ENCODE results near the gene DCAF4.
"Not testable (repeated sequence)": the region's sequence is repeated elsewhere in the genome, so short reads cannot be mapped to it uniquely, and the experiment has no call there.

DCAF4 gene

DNA sequence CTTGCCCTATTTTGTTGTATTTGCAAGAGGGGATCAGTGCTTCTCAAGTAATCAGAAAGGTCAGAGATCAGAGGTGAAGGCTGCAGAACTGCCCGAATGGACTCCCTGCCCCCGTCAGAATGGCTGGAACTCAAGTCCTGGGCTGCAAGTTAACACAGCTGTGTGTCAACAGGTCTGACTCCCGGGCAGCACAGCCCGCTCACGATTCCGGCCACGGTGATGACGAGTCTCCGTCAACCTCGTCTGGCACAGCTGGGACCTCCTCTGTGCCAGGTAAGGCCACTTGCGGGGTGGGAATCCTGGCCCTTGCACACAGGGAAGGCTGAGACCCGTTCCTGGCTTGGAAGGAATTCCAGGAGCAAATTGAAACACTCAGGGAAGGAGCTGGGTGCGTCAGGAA lies 13.4 kb downstream of the DCAF4 start:
- no peak for DNase-seq

DNA sequence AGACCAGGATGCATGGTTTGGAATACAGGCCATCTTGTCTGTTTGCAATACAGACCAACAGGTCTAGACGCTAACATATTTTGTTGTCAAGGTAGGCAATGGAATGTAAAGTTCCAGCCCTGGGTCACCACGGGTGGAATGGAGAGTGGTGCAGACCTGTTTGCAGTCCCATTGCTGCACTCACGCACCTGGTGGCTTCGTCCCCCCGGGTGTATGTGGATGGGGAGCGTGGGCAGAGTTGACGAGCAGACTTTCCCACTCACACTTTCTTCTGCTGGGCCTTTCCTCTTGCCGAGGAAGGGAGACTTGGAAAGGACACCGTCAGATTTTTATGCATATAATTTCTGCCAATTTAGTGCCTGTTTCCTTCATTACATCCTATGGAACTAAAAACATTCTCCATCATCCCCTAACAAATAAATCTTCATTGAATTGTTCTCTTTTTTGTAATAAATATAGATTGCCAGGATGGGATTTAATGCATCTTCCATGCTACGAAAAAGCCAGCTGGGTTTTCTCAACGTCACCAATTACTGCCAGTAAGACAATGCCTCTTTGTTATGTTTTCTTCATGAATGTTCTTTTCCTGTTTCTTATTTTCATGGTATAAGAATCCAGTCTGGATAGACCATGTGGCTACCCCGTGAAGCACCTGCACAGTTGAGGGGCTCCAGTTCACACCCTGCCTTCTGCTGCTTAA lies 15.2 kb downstream of the DCAF4 start:
- DNase-seq = no peak

DNA sequence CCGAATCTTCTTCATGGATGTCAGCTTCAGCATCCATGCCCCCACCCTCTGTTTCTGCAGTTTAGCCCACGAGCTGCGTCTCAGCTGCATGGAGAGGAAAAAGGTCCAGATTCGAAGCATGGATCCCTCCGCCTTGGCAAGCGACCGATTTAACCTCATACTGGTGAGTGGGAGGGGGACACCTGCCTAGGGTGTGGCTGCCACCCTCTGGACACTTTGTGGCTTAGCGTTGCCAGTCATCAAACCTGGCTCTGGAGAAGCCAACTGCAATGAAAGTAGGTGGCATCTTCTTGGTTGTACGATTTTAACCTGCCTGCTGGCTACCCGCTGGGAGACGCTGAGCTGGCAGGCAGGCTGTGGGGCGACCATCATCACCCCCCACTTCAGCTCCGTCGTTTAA lies 16.7 kb downstream of the DCAF4 start:
- no peak for DNase-seq

DNA sequence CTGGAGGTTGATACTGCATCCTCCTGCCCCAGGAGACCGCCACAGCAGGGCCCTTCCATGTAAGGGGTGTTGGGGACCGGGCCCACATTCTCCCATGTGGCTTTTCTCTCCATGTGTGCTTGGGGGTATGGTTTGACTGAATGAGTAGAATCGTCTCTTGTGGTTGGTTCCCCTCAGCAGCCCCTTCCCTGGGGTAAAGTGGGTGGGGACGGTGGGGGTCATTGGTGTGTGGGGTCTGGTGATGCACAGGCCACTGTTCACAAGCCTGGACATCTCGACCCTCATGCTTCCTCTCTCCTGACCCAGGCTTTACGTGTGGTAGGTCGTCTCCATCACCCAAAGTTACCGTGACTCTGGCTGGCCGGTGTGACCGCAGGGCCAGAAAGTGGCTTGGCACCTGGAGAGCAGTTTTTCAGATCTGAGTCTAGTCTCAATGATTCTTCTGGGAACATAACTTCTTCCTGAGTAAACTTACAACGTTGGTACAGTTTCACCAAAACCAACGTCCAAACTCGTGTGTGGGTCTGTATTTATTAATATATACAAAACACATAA lies 17.7 kb downstream of the DCAF4 start:
- DNase-seq = no peak

DNA sequence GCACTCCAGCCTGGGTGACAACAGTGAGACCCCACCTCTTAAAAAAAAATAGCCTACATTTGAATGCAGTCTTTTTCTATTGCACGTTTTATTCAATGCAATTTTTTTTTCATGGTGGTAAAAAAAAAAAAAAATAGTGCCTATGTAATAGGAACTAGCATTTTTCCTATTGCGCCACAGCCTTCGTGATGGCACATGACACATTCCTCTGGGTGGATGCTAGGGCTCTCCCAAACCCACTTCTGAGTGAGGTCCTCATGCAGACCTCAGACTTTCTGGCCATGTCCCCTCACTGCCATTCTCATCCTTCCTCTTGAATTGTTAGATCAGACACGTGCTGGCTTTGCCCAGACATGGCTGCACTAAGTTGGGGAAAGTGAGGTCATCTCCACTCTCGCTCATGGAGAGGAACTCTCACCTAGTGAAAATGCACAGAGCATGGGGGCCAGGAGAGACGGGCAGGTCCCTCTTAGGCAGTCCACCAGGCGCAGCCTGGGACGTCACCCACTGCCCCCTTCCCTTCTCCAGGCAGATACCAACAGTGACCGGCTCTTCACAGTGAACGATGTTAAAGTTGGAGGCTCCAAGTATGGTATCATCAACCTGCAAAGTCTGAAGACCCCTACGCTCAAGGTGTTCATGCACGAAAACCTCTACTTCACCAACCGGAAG lies 19.2 kb downstream of the DCAF4 start:
- DNase-seq = no peak

DNA sequence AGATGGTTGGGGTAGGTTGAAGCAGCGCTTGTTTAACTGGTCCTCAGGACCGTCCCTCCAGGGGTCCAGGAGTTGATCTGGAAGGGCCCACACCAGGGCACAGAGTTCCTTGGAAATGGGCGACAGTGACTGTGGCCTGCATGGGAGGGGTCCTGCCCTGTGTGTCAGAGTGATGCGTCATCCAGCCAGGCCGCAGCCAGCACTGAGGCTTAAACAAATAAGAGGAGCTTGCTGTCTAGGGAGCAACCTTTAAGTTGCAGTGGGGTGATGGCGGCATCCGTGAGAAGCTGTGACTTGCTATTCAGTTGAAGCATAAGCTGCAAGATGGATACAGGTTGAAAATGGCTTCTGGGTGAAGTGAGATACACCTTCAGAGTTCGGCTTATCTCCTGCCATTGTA lies 20.2 kb downstream of the DCAF4 start:
- DNase-seq = no peak

DNA sequence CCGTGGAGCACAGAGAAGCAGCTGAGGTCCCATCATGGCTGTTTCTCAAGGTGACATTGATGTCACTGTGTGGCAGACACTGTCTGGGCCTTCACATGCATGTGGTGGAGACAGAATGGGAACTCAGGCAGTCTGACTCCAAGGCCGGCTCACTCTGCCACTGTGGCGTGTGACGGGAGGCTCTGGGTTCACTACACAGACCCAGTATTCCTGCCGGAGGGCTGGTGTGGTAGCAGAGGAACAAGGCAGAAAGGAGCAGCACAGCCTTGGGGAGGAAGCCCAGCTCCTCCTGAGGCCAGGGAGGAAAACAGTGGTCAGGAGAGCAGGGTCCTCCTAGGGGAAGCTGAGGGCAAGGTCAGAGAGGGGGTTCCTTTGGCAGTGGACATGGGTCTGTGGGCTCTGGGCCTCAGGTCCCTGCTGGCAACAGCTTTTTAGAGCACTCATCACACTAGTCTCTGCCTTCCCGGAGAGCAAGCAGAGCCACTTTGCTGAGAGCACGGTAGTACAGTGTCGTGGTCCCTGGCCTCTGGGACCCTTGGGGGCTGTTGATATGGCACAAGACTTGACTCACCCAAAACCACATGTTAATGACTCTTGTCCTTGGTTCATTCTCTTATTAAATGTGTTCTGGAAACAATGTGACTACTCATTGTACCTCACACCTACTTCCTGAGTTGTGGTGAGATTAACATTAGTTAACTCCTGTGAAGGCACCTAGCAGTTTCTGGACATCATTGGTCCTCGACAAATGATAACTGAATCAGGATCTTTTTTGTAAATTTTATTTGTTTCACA lies 21.3 kb downstream of the DCAF4 start:
- no peak for DNase-seq

DNA sequence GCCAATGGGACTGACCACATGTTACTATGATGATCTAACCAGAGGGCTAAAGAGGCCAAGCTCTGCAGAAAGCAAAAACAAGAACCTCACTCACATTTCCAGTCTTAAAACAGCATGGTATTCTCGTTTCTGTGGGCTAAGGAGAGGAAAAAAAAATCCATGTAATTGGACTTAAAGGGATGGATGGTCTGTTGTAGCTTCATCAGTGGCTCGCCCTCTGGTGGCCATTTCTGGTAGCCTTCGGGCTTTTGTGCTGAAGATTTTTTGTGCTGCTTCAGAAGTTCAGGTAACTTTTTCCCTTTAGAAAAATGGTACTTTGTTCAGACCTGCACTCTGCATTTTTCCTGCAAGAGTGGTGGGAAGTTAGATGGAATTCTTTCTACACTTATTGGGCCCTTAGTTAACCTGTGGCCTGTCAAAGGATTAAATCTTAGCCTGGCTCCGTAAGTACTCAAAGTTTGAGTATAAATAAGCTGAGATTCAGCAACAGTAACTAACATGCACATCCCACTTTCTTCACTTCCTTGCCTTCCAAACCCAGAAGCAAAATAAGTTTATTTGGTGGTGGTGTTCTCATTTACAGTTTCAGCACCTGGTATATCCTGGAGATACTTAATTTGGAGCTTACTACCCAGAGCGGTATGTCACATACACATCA lies 22.3 kb downstream of the DCAF4 start:
- DNase-seq = peak; percentile 7

DNA sequence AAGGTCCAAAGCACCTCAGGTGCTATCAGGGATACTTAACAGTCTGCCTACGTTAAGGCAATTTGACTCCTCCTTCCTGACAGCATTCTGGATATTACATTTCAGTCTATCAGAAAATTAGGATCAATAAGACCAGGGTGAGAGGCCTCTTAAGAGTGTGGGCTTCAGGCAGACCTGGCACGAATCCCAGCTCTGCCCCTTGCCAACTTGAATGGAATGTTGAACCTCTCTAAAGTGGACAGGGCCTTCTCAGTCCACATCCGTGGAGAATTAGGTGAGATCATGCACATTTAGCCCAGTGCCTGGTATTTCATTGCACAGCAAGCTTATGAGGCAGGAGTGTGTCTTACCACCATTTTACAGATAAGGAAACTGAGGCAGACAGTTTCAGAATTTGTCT lies 25.9 kb downstream of the DCAF4 start:
- no peak for DNase-seq

DNA sequence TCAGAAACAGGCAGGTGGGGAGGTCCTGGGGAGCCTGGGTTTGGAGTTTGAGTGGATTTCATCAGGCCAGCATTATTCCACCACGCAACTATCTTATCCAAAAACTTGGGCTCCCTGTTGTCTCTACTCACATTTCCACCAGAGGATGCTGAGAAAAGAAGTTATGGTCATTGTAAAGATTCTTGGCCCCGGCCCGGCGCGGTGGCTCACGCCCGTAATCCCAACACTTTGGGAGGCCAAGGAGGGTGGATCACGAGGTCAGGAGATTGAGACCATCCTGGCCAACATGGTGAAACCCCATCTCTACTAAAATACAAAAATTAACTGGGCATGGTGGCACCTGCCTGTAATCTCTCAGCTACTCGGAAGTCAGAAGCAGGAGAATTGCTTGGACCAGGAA lies 30.5 kb downstream of the DCAF4 start:
- DNase-seq = not testable (repeated sequence)

DNA sequence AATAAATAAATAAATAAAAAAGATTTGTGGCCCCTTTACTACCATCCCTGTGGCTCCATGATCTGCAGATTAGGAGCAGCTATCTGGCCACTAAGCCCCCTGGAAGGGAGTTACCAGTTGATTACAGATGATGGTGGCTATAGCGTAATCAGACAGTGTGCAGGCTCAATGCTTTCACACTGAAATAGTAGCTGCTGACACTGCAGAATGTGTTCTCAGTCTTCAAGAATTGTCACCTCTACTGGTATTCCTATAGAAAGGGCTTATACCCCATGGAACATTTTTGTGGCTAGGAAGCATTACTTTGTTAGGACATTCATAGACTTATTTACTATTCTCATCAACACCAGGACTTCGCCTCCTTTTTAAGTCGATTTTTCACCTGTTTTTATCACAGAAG lies 30.9 kb downstream of the DCAF4 start:
- no peak for DNase-seq

DNA sequence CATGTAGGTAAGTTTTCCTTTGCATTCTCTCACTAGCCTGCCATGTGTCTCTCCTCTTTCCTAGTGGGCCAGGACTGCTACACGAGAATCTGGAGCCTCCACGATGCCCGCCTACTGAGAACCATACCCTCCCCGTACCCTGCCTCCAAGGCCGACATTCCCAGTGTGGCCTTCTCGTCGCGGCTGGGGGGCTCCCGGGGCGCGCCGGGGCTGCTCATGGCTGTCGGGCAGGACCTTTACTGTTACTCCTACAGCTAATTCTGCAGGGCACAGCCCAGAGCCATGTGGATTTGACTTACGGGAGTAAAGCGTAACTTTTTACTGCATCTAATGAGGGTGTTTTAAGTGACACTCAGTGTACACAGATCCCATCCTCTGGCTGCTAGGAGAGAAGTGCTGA lies 32.3 kb downstream of the DCAF4 start:
- no peak for DNase-seq

DNA sequence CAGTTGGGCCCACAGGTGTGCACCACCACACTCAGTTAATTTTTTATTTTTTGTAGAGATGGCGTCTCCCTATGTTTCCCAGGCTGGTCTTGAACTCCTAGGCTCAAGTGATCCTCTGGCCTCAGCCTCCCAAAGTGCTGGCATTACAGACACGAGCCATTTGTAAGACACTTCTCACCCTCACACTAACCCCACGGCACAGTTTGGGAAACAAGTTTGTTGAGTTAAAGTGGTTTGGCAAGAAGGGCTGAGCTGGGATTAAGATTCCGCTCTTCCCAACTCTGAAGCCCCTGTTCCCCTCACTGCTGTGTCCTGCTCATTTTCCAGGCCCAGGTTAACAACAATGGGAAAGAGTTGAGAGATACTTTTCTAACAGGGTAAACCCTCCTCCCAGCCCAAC lies 34.8 kb downstream of the DCAF4 start:
- not testable (repeated sequence) for DNase-seq

DNA sequence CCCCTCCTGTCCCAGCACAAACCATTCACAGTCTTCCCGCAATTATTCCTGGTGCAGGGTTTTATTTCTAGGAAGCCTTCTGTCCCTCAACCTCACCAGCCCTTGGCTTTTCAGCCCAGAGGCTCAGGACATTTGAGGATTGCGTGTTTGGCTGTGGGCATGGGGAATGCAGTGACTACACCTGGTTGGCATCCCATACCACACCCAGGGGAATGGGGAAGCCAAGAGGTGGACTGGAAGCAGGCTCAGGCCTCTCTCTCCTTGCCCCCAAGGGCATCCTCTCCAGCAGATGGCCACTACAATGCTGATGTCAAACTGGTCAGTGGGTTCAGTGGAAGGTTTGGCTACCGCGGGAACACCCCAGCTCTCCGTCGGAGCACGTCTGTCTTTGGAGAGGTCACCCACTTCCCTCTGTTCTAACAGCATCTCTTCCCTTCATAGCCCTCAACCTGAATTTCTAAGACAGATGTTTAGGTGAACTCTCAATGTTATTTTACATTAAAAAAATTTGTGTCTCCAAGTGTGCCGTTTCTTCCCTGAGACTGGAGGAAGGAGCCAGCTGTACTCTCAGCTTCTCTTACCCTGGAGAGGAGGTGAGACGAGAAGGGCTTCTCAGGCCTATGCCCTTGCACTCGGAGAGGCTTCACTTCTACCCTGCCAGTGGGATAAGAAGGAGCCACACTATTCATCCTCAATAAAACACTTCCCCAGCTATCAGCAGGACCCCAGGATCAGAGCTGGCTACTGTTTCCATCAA lies 35.5 kb downstream of the DCAF4 start:
- no peak for DNase-seq

DNA sequence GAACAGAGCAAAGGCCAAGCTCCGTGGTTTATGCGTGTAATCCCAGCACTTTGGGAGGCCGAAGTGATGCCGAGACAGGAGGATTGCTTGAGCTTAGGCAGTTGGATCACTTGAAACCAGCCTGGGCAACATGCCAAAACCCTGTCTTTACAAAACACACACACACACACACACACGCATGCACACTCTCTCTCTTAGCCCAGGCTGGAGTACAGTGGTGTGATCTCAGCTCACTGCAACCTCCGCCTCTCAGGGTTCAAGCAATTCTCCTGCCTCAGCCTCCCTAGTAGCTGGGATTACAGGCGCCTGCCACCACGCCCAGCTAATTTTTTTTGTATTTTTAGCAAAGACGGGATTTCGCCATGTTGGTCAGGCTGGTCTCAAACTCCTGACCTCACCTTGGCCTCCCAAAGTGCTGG lies 36.1 kb downstream of the DCAF4 start:
- DNase-seq = peak; percentile 1

DNA sequence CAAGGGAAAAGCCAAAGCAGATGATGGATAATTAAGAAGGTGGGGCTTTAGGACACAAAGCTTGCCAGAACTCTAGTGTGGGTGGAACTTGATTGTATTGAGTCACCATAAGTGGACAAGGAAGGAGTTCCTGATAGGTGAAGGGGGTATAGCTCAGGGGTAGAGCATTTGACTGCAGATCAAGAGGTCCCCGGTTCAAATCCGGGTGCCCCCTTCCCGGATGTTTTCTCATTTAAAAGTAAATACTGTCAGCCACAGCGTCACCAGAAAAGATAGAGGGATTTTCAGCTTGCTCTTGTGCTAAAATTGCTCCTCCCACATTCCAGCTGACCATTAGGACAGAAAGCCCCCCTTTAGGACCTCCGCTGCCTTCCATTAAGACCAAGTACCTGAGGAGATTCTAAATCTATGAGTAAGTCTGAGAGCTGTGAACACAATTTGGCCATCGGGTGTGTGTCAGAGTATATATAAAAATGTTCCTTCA lies 36.6 kb downstream of the DCAF4 start:
- DNase-seq = no peak

DNA sequence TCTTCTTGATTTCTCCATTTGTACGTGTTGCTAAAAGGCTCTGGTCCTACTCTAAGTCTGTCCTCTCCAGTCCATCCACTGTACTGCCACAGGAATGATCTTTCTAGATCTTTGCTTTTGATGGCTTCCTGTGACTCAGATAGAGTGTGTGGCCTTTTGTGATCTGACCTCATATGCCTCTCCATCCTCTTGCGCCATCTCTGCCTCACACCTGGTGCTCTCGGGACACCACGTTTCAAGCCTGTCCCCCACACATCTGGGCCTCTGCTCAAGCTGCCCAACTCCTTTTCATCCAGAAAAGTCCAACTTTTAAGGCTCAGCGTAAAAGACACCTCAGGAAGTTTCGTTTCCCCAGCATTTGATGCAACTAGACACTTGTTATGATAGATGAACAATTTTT lies 39.0 kb downstream of the DCAF4 start:
- DNase-seq = no peak

DNA sequence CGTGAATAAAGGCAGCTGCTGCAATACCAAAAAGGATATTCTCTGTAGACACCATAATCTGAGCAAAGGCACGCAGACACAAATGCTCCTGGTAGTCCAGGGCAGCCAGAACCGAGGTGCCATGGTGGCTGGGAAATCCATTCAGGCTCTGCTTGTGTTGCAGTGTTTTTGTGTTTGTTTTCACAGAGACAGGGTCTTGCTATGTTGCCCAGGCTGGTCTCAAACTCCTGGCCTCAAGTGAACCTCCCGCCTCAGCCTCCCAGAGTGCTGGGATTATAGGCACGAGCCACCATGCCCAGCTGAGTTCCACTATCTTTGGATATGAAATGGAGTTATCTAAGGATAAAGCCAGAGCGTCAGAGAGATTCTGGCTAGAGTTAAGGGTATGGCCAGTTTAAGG lies 39.8 kb downstream of the DCAF4 start:
- DNase-seq = no peak

DNA sequence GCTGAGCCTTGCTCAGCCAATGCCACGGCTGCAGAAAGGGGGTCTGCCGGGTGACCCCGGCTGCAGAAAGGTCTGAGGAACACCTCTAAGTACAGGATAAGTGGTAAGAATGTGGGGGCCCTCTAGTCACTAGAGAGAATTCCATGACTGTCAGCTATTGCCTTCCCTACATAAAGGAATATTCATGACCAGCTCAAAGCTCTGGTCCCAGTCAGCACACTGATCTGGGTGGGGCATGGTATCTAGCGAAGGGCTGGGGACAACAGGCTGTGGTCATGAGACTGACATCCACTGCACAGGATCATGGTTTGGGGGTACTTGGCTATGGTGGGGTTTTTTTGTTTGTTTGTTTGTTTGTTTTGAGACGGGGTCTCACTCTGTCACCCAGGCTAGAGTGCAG lies 42.1 kb downstream of the DCAF4 start:
- DNase-seq = no peak

DNA sequence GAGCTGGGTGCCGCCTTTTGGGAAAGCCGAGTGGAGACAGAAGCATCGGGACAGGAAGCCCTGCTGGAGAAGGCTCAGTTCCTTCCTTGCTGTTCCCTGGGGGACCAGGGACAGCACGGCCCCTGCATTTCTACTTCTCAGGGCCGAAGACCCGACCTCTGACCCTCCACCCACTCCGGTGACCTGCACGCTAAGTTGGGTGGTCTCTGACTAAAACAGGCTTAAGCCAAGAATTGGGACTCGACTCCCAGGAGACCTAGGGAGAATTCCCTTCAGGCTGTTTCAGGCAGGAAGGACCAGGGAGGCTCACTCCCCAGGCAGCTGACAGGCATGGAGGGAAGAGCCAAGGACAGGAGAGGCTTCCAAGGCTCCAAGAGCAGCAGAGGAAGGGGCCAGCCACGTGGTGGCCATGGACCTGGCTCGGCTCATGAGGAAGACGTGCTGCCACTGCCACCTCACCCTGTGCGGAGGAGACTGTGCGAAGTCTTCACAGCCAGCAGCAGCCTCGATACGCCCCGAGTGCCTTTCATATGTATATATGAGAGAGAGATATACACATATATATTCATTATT lies 43.9 kb downstream of the DCAF4 start:
- DNase-seq = no peak

DNA sequence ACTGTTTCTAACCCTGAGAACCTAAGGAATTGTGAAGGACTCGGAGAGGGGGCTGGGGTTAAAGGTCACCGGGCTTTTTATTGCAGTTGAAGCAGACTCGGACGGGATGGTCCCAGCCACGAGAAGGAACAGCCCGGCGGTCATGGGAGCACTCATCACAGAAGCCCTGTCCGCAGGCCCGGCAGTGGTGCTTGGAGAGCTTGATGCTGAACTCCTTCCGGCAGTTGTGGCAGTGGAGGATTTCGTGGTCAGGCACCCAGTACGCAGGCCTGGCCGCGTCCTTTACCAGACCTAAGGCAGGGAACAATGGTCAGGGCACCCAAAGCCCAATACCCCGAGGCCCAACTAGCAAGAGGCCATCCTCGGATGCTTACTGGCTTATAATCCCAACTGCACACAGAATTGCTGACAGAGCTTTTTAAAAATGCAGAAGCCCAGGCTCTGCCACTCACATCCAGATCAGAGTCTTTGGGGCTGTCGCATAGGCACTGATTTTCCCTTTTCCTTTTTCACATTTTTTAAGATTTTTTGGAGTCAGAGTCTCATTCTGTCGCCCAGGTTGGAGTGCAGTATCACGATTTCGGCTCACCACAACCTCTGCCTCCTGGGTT lies 44.7 kb downstream of the DCAF4 start:
- DNase-seq = no peak

All from NCI-H1092 (cell line).